Endothelial cell of umbilical vein (primary cell): ENCODE results near the gene FOXO6.

Source experiments
- EZH2 ChIP-seq: IDR thresholded peaks from 2 replicates; pipeline ENCODE4 v1.6.1; 2012; ENCODE audit warnings: borderline replicate concordance, low read depth, mild to moderate bottlenecking, moderate library complexity, low read length, inconsistent platforms; ENCODE audit not compliant: severe bottlenecking
- POLR2A ChIP-seq: IDR thresholded peaks from 2 replicates; pipeline ENCODE4 v1.6.1; 2012; ENCODE audit warnings: low read depth, mild to moderate bottlenecking, control low read depth, low read length
- POLR2AphosphoS5 ChIP-seq: IDR thresholded peaks from 2 replicates; pipeline ENCODE4 v1.6.1; 2012; ENCODE audit warnings: low read depth, mild to moderate bottlenecking, control low read depth, low read length, moderate library complexity; ENCODE audit not compliant: insufficient read depth
- TF ChIP-seq, protein P1 (sequence below), 2 donors: IDR thresholded peaks; 1 replicate in 1 of 2; 2 replicates in 1 of 2; pipeline ENCODE4 v1.5.1; 2011; ENCODE audit warnings: low read length in 2 of 2, mild to moderate bottlenecking in 2 of 2, moderate library complexity in 2 of 2, control low read depth in 1 of 2, inconsistent platforms in 1 of 2, low read depth in 1 of 2; ENCODE audit not compliant: insufficient read depth in 1 of 2; ENCODE audit errors: extremely low read depth in 1 of 2
- TF ChIP-seq, protein P2 (sequence below): IDR thresholded peaks from 2 replicates; pipeline ENCODE4 v1.6.1; 2011; ENCODE audit not compliant: insufficient read depth, insufficient read length

- TF ChIP-seq, protein P1, sequence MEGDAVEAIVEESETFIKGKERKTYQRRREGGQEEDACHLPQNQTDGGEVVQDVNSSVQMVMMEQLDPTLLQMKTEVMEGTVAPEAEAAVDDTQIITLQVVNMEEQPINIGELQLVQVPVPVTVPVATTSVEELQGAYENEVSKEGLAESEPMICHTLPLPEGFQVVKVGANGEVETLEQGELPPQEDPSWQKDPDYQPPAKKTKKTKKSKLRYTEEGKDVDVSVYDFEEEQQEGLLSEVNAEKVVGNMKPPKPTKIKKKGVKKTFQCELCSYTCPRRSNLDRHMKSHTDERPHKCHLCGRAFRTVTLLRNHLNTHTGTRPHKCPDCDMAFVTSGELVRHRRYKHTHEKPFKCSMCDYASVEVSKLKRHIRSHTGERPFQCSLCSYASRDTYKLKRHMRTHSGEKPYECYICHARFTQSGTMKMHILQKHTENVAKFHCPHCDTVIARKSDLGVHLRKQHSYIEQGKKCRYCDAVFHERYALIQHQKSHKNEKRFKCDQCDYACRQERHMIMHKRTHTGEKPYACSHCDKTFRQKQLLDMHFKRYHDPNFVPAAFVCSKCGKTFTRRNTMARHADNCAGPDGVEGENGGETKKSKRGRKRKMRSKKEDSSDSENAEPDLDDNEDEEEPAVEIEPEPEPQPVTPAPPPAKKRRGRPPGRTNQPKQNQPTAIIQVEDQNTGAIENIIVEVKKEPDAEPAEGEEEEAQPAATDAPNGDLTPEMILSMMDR (IDR thresholded peaks at IDR 0.05; ENCODE audit: extremely low read depth in 1 of 2, insufficient read depth in 1 of 2, low read depth in 1 of 2, low read length in 2 of 2), result no peak
- TF ChIP-seq POLR2AphosphoS5 (no peak), POLR2A (no peak), EZH2 (no peak)
- TF ChIP-seq, protein P2, sequence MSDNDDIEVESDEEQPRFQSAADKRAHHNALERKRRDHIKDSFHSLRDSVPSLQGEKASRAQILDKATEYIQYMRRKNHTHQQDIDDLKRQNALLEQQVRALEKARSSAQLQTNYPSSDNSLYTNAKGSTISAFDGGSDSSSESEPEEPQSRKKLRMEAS, result no peak
These were observed 39.1 kb upstream of the FOXO6 start for GRCh38 chr1:41322101-41322661.
